ENCODE measurements around the gene PCARE.
A peak's percentile ranks its signal among the peaks of the same experiment; 100 is the strongest.
"Not testable (repeated sequence)": the region's sequence is repeated elsewhere in the genome, so short reads cannot be mapped to it uniquely, and the experiment has no call there.

The PCARE gene

DNA sequence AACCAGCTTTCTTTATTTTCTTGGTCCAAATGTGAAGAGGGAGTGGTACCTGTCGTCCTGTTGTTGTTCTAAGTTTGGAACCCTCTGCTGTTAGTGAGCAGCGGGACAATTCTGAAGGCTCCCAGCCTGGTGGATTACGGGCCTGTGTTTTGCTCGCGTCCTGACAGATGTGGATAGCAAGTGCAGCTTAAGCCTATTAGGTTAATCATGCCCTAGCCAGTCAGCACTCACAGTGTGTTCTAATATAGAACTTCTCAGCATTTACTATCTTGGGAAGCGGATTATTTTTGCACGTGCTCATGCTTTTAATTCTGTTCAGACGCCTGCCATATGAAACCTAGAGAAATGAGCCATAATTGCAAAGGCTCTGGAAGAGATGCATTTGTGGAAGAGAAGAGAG, at the start of gene PCARE:
PCARE (minus strand) TSS at position 113 of the 400 bp plus-strand sequence. CDS start 262 bp downstream, outside the sequence.
- DNase-seq: peak; percentile 99

DNA sequence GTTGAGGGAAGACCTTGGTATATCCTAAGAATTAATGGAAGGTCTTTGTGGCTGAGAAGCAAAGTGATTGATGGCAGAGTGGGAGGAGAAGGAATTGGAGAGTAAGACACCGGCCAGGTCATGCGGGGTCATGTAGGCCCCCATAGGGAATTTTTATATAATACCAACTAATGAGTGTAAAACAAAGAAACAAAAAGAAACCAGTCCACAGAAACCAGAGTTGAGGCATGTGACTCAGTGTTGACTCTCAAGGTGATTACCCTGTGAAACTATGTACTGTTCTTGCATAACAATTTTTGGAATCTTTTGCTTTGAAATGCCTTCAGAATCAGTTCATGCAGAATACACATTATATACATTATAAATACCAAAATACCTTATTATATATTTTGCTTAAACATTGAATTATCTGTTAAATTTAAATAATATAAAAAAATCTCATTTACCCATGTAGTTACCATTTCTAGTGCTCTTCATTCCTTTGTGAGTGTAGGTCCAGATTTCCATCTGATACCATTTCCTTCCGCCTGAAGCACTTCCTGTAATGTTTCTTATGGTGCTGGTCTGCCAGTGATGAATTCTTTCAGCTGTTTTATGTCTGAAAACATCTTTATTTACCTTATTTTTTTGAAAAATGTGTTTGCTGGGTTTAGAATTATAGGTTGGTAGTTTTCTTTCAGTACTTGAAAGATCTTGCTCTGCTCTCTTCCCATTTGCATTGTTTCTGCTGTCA, 49.5 kb upstream of the PCARE start:
- no peak for DNase-seq

- no peak for DNase-seq
Measured at GRCh38 chr2:29120846-29121245, 46.5 kb upstream of the PCARE start.

DNA sequence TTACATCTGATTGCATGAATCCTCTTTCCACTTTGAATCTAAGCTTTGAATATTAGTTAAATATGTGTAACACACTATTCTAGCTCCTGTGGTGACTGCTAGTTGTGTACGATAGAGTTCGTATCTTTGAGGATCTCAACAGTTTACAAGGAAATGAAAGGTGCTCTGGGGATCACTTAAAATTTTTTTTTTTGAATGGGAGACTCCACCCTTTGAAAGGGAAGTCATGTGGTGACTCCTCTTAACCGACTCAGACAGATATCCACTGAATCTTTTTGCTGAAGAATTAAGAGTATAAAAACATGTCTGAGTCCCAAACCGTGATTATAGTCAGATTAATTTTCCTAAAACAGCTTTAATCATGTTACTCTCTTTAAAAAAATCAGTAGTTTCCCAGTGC, 44.9 kb upstream of the PCARE start:
- DNase-seq: no peak

DNA sequence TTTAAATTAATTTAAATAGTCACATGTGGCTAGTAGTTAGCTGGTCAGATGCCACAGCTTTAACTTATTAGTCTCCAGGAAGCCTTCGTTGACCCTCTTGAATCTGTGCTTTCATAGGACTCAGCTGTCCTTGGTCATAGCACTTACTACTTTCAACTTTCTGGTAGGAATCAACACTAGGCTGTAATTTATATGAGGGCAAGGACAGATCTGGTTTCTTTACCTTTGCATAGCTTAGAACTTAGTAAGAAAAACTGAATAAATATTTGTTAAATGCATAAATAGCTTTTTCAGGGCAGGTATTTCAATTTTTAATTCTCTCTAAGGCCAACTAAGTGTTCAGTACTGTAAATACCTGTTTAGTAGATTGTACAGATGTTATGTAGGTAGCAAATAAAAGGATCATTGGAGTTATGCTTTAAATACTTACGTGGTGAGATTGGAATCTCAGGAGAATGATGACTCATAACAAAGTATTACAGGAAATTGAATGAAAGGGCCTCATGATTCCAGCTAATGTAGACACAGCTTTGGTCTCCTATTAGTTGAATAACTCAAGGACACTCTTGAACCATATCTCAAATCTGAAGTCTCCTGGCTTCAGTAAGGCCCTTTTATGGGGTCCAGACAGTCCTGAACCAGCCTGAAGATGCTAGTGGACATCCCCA, 43.4 kb upstream of the PCARE start:
- no peak for DNase-seq

GRCh38 chr2:29115797-29116781, 41.8 kb upstream of the PCARE start:
- no peak for DNase-seq

DNA sequence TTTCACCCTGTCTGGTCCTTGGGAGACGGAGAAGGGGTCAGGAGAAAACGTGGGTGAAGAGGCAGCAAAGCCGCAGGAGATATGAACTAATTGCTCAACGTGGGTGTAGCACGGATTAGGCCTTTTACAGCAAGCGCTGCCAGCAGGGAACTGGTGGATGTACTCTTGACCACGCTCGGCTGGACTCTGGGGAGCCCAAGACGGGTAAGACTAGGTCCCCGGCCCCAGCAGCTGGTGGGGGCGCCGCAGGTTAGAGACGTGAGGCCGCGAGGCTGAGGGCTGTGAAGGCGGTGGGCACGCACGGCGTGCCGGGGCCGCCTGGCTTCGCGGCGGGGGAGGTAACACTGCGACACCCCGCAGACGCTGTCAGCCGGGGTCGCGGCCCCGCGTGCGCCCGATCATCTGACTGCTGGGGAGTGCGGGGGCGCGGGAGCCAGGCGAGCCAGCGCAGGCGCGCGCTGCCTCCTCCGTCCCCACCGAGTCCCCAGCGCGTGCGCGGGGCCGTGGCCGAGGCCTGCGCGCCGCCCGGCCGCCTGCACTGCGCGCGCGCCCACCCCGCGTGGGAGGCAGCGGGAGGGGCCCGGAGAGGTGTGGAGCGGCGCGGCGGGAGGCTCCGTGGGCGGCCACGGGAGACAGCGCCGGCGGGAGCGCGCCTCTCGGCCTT, 40.8 kb upstream of the PCARE start, which contains the start of gene CLIP4:
CLIP4 (plus strand) TSS at position 470 of the 664 bp plus-strand sequence. CDS start 5,974 bp downstream, outside the sequence.
- no peak for DNase-seq

- DNase-seq: peak; percentile 73
Measured at GRCh38 chr2:29114586-29114945, 40.2 kb upstream of the PCARE start.

GRCh38 chr2:29113891-29114321, 39.6 kb upstream of the PCARE start:
- DNase-seq: no peak

- DNase-seq: no peak
Measured at GRCh38 chr2:29113027-29113686, 38.8 kb upstream of the PCARE start.

DNA sequence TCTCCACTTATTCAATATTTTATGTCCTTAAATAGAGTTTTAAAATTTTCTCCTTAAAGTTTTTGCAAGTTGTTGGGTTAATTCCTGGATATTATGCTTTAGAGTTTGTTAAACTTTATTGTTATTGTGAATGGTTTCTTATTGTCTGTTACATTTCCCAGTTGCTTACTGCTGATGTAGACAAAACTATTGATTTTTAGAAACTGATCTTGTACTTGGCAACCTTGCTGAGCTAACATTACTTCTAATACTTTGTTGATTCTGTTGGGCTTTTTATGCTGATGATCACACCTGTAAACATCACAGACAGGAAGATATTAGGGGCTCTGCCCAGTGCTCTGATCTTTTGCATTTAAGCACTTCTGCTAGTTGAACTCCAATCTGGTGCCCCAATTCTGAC, 38.1 kb upstream of the PCARE start:
- DNase-seq: no peak

DNA sequence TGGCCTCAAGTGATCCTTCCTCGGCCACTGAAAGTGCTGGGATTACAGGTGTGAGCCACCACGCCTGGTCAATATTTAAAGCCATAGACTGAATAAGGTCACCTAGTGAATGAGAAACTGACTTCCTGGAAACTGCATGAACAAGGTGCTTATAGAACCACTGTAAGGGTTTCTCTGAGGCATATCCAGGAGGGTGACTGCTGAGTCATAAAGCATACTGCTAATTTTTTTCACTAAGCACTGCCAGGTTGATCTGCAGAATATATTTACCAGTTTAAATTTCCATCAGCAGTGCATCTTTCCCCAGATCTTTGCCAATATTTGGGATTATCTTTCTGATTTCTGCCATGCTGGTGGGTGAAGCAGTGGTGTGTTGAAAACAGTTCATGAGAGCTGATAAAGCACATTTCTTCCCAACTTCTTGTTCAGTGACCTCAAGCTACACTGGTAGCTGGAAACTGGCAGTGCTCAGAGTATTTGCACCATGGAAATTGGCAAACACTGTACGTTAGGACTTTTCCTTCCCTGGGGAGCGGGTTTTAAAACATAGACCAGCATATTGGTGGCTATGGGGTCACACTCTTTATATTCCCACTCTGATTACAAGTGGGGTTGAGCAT, 36.7 kb upstream of the PCARE start:
- DNase-seq: no peak

GRCh38 chr2:29109246-29109645, 34.9 kb upstream of the PCARE start:
- no peak for DNase-seq

DNA sequence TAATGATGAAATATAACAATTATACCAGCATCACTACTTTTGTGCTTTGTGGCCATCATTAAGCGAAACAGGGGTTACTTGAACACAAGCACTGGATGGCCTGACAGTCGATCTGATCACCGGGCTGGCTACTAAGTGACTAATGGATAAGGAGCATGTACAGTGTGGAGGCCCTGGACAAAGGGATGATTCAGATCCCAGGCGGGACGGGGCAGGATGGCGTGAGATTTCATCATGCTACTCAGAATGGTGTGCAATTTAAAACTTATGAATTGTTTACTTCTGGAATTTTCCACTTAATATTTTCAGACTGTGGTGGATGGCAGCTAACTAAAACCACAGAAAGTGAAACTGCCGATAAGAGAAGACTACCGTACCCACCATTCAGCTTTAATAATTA, 33.9 kb upstream of the PCARE start:
- no peak for DNase-seq

DNA sequence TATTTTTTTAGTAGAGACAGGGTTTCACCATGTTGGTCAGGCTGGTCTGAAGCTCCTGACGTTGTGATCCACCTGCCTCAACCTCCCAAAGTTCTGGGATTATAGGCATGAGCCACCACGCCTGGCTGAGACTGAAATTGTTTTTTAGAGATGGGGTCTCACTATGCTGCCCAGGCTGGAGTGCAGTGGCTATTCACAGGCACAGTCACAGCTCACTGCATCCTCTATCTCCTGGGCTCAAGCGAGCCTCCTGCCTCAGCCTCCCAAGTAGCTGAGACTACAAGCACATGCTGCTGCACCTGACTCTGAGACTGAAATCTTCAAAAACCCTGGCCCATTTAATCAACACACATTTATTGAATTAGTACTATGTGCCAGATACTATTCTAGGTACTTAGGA, 33.2 kb upstream of the PCARE start:
- DNase-seq: not testable (repeated sequence)

DNA sequence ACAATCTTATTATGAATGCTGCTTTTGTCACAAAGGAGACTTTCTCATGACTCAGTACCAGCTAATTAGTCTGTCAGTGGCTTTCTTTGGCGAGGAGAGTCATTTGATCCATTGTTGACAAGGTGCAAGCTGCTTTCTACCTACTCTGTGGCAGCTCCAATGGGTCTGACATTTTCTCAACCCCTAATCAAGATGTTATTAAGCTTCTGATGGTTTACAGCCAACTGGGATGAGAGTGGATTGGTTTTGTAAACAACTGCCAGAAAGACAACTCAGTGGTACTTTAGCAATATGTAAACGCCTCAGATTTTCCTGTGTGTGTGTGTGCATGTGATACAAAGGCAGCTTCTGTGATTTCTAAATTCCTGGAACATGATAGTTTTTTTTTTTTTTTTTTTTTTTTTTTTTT, 32.7 kb upstream of the PCARE start:
- no peak for DNase-seq

DNA sequence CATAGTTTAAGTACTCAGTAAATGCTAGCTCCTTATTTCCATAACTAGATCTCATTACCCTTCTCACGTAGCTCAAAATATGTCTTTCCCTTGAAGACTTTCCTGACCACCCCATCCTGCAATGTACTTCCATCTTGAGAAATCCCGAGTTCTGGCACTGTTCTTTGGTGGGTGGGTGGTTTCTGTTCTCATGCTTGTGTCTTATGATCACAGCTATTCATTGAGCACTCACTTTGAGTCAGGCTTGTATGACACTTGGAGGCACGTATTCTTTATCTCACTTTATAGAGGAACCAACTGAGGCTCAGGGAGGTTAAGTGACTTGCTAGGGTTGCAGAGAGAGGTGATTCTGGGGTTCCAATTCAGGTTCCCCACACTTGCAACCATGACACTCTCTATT, 31.9 kb upstream of the PCARE start:
- DNase-seq: no peak

- DNase-seq: no peak
Measured at GRCh38 chr2:29105375-29105774, 31.1 kb upstream of the PCARE start.

- no peak for DNase-seq
Measured at GRCh38 chr2:29104688-29105087, 30.4 kb upstream of the PCARE start.

- DNase-seq: no peak
Measured at GRCh38 chr2:29100564-29100963, 26.2 kb upstream of the PCARE start.

DNA sequence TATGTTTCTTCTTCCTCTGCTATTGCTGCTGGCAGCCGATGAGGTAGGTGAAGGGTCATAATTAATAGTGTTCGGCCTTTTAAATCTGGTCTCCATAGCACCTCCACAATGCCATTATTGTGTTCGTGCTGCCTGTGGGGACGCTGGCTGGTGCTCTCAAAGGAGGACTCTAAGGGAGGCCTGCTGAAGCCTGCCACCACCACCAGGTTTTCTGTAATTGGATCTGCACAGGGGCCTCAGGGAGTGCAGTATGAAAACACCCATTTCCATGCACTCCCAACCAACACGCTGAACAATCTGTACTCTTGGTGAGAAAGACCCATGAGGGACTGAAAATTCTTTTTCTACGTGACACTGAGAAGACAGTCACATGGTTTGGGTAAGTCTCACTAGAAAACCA, 23.2 kb upstream of the PCARE start:
- DNase-seq: no peak

GRCh38 chr2:29096969-29097368, 22.6 kb upstream of the PCARE start:
- DNase-seq: no peak

All from NCI-H524 treated with DMSO at 0.1 percent for 48 hours (cell line).